Kidney (tissue), 14 donors: ENCODE measurements around the gene PNCK. TPM values are rescaled to one million over a fixed set of nuclear protein-coding genes. Genes with fewer than 3 reads are reported as not detected.

Source experiments
- DNase-seq, 5 donors: peaks; one replicate each; pipeline ENCODE4 v3.0.0-alpha.2; 2013 to 2020
- FAIRE-seq: peaks from 2 replicates; lab custom pipeline; 2012; peaks lifted over from hg19 to GRCh38; lab: Jason Lieb, UNC
- H3K27ac ChIP-seq, 2 donors: one replicate each; pipeline ENCODE4 v1.7.0; 2013; ENCODE audit warnings: low read depth in 2 of 2, low read length in 2 of 2, inconsistent platforms in 1 of 2
- H3K27me3 ChIP-seq: one replicate; pipeline ENCODE4 v1.7.1; 2013; ENCODE audit warnings: low read length, inconsistent platforms; ENCODE audit not compliant: control insufficient read depth, insufficient read depth
- H3K36me3 ChIP-seq, 3 donors: one replicate each; pipeline versions ENCODE4 v1.7.0 to v1.7.1; 2013; ENCODE audit warnings: low read length in 3 of 3, control low read depth in 1 of 3, inconsistent platforms in 1 of 3; ENCODE audit not compliant: insufficient read depth in 3 of 3, control insufficient read depth in 2 of 3
- H3K4me1 ChIP-seq, 3 donors: one replicate each; pipeline versions ENCODE4 v1.7.0 to v1.7.1; 2013; ENCODE audit warnings: low read length in 3 of 3, inconsistent platforms in 1 of 3, low read depth in 1 of 3; ENCODE audit not compliant: control insufficient read depth in 2 of 3, insufficient read depth in 2 of 3
- H3K4me3 ChIP-seq, 3 donors: one replicate each; pipeline versions ENCODE4 v1.7.0 to v1.8.1; 2013; ENCODE audit warnings: low read length in 3 of 3, control low read depth in 1 of 3, inconsistent platforms in 1 of 3
- H3K9ac ChIP-seq, 3 donors: one replicate each; pipeline versions ENCODE4 v1.7.0 to v1.7.1; 2013; ENCODE audit warnings: low read length in 3 of 3, control low read depth in 1 of 3, inconsistent platforms in 1 of 3
- H3K9me3 ChIP-seq, 3 donors: one replicate each; pipeline versions ENCODE4 v1.7.0 to v1.7.1; 2013; ENCODE audit warnings: low read length in 3 of 3, control low read depth in 1 of 3, inconsistent platforms in 1 of 3; ENCODE audit not compliant: control insufficient read depth in 2 of 3, insufficient read depth in 1 of 3
- intact Hi-C: fragments of 100-400 bp; cut with DNase I; formaldehyde crosslinking; loops from one replicate; pipeline ENCODE4 v1.11.1; 2022
- polyA plus RNA-seq: library from polyadenylated mRNA; stranded (reverse); fragments of 350-450 nt; fragmentation: Illumina TruSeq; extraction: RNeasy Lipid Tissue Mini Kit (QIAGEN cat#74804); gene quantifications from one replicate; pipeline ENCODE4 v1.2.3, GENCODE V29; 2014; ENCODE audit warnings: low read depth, low replicate concordance; ENCODE audit not compliant: insufficient read depth
- total RNA-seq: library from RNA; stranded (reverse); fragmentation: NEBNext Ultra II Directional; extraction: Animal tissue kit (Norgen Biotek cat#: 25700); gene quantifications from one replicate; pipeline ENCODE4 v1.2.1, GENCODE V29; 2021
- TF ChIP-seq, protein P1 (sequence below): IDR thresholded peaks from 3 replicates; pipeline ENCODE4 v1.5.1; 2012; ENCODE audit warnings: mild to moderate bottlenecking, moderate library complexity, borderline replicate concordance; ENCODE audit not compliant: insufficient read depth; ENCODE audit errors: extremely low read depth
- donor health status: control.
- donor health status: control.
- donor health status: control.
- donor health status: control.
- donor health status: control.
- donor health status: DM: yes; HTN: yes; CAD: no.
- donor health status: Normal renal cell carcinoma (clear cell type).

The PNCK gene
- total and polyA plus RNA-seq, 2 donors from 2014 or later: 1.5 to 5.5 TPM

GRCh38 chrX:153647461-153648357 is 25.9 kb downstream of the PNCK start:
- FAIRE-seq (no peak), DNase-seq (peak in 3 of 5 donors; percentile 12 to 62 (median 50))
- Histone ChIP-seq H3K27me3 (peaks cover 2% of the 10 kb centered on the region), H3K27ac (peak overlapping the region in 1 of 2 donors; percentile 28), H3K9me3 (no peaks in the 10 kb centered on the region), H3K4me3 (peak overlapping the region in 1 of 3 donors; percentile 47), H3K9ac (no peak overlapping the region), H3K4me1 (peaks cover 0 to 5% (median 0%) of the 10 kb centered on the region in 3 donors), H3K36me3 (no peaks in the 10 kb centered on the region)
- TF ChIP-seq, protein P1, sequence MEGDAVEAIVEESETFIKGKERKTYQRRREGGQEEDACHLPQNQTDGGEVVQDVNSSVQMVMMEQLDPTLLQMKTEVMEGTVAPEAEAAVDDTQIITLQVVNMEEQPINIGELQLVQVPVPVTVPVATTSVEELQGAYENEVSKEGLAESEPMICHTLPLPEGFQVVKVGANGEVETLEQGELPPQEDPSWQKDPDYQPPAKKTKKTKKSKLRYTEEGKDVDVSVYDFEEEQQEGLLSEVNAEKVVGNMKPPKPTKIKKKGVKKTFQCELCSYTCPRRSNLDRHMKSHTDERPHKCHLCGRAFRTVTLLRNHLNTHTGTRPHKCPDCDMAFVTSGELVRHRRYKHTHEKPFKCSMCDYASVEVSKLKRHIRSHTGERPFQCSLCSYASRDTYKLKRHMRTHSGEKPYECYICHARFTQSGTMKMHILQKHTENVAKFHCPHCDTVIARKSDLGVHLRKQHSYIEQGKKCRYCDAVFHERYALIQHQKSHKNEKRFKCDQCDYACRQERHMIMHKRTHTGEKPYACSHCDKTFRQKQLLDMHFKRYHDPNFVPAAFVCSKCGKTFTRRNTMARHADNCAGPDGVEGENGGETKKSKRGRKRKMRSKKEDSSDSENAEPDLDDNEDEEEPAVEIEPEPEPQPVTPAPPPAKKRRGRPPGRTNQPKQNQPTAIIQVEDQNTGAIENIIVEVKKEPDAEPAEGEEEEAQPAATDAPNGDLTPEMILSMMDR: no peak
- intact Hi-C loops: no loop called here

GRCh38 chrX:153646620-153647373 is 26.8 kb downstream of the PNCK start, which contains the start of gene DUSP9:
DUSP9 (plus strand) TSS chrX:153647203; CDS start chrX:153647954, 751 bp downstream.
- H3K27me3 ChIP-seq: peaks cover 3% of the 10 kb centered on the region

GRCh38 chrX:153645921-153646488 is 27.6 kb downstream of the PNCK start:
- Histone ChIP-seq H3K36me3 (no peaks in the 10 kb centered on the region), H3K27me3 (peaks cover 3% of the 10 kb centered on the region), H3K9me3 (no peaks in the 10 kb centered on the region), H3K9ac (no peak overlapping the region), H3K4me3 (peak overlapping the region in 1 of 3 donors; percentile 37), H3K27ac (peak overlapping the region; percentile 34 to 53), H3K4me1 (peaks cover 0 to 8% (median 0%) of the 10 kb centered on the region in 3 donors)
- TF ChIP-seq, protein P1: no peak
- no peak for FAIRE-seq
- intact Hi-C loops: no loop called here
- peak in 3 of 5 donors; percentile 5 to 42 (median 29) for DNase-seq

More at GRCh38 chrX:153646620-153647373, 26.8 kb downstream of the PNCK start, which contains the start of gene DUSP9:
- FAIRE-seq (no peak), DNase-seq (peak; percentile 75 to 91 (median 85))
- H3K4me3 ChIP-seq: peak within 1 kb of the TSS in 1 of 3 donors; percentile 47
- peaks cover 0 to 6% (median 0%) of the 10 kb centered on the region in 3 donors for H3K4me1 ChIP-seq
- no peaks in the 10 kb centered on the region for H3K36me3 ChIP-seq
- no peaks in the 10 kb centered on the region for H3K9me3 ChIP-seq
- TF ChIP-seq, protein P1: no peak
- intact Hi-C loops: no loop called here
- H3K27ac ChIP-seq: peak within 1 kb of the TSS; percentile 34 to 53
- no peak within 1 kb of the TSS for H3K9ac ChIP-seq
